Muscle layer of colon (tissue), 2 donors: ENCODE data around the gene SIM2.

ENCODE experiments used
- H3K27ac ChIP-seq: one replicate; pipeline ENCODE4 v1.7.0; 2013; ENCODE audit warnings: low read depth, mild to moderate bottlenecking, low read length, moderate library complexity
- H3K27me3 ChIP-seq, 2 donors: one replicate each; pipeline ENCODE4 v1.7.0; 2013; ENCODE audit warnings: low read length in 2 of 2, mild to moderate bottlenecking in 2 of 2; ENCODE audit not compliant: insufficient read depth in 2 of 2, control insufficient read depth in 1 of 2
- H3K36me3 ChIP-seq: one replicate; pipeline ENCODE4 v1.7.0; 2013; ENCODE audit warnings: mild to moderate bottlenecking, low read length; ENCODE audit not compliant: insufficient read depth
- H3K4me1 ChIP-seq: one replicate; pipeline ENCODE4 v1.7.0; 2013; ENCODE audit warnings: mild to moderate bottlenecking, low read length; ENCODE audit not compliant: insufficient read depth
- H3K4me3 ChIP-seq, 2 donors: one replicate each; pipeline ENCODE4 v1.7.0; 2013; ENCODE audit warnings: low read length in 2 of 2, low read depth in 1 of 2, mild to moderate bottlenecking in 1 of 2, moderate library complexity in 1 of 2
- H3K9ac ChIP-seq: one replicate; pipeline ENCODE4 v1.7.0; 2013; ENCODE audit warnings: low read length
- H3K9me3 ChIP-seq: one replicate; pipeline ENCODE4 v1.7.0; 2013; ENCODE audit warnings: mild to moderate bottlenecking, low read length
- donor health status: abdominal sarcoma.
- donor health status: Adenocarcinoma of cecum.

SIM2 gene

GRCh38 chr21:36783612-36784374, 84.9 kb downstream of the SIM2 start:
- no peaks in the 10 kb centered on the region for H3K36me3 ChIP-seq
- no peak overlapping the region for H3K4me3 ChIP-seq
- no peaks in the 10 kb centered on the region for H3K9me3 ChIP-seq
- H3K27me3 ChIP-seq = no peaks in the 10 kb centered on the region
- no peak overlapping the region for H3K27ac ChIP-seq
- no peak overlapping the region for H3K9ac ChIP-seq
- H3K4me1 ChIP-seq = no peaks in the 10 kb centered on the region

GRCh38 chr21:36784947-36785346, 86.0 kb downstream of the SIM2 start:
- Histone ChIP-seq H3K27ac (no peak overlapping the region), H3K36me3 (no peaks in the 10 kb centered on the region), H3K9ac (no peak overlapping the region), H3K4me3 (no peak overlapping the region), H3K27me3 (no peaks in the 10 kb centered on the region), H3K4me1 (no peaks in the 10 kb centered on the region), H3K9me3 (no peaks in the 10 kb centered on the region)

GRCh38 chr21:36785615-36786014, 86.7 kb downstream of the SIM2 start:
- Histone ChIP-seq H3K9ac (no peak overlapping the region), H3K4me1 (no peaks in the 10 kb centered on the region), H3K4me3 (no peak overlapping the region), H3K9me3 (no peaks in the 10 kb centered on the region), H3K36me3 (no peaks in the 10 kb centered on the region), H3K27me3 (no peaks in the 10 kb centered on the region), H3K27ac (no peak overlapping the region)

GRCh38 chr21:36786186-36786585, 87.3 kb downstream of the SIM2 start:
- Histone ChIP-seq H3K4me1 (no peaks in the 10 kb centered on the region), H3K27me3 (no peaks in the 10 kb centered on the region), H3K4me3 (no peak overlapping the region), H3K9ac (no peak overlapping the region), H3K36me3 (no peaks in the 10 kb centered on the region), H3K9me3 (no peaks in the 10 kb centered on the region), H3K27ac (no peak overlapping the region)

GRCh38 chr21:36788120-36788638, 89.3 kb downstream of the SIM2 start:
- Histone ChIP-seq H3K27ac (no peak overlapping the region), H3K36me3 (no peaks in the 10 kb centered on the region), H3K9ac (no peak overlapping the region), H3K9me3 (no peaks in the 10 kb centered on the region), H3K27me3 (no peaks in the 10 kb centered on the region), H3K4me3 (no peak overlapping the region), H3K4me1 (no peaks in the 10 kb centered on the region)

GRCh38 chr21:36790616-36791015, 91.7 kb downstream of the SIM2 start:
- Histone ChIP-seq H3K4me1 (no peaks in the 10 kb centered on the region), H3K9ac (no peak overlapping the region), H3K27ac (no peak overlapping the region), H3K27me3 (no peaks in the 10 kb centered on the region), H3K9me3 (no peaks in the 10 kb centered on the region), H3K36me3 (no peaks in the 10 kb centered on the region), H3K4me3 (no peak overlapping the region)

- Histone ChIP-seq H3K9me3 (no peaks in the 10 kb centered on the region), H3K9ac (no peak overlapping the region), H3K4me1 (no peaks in the 10 kb centered on the region), H3K27me3 (no peaks in the 10 kb centered on the region), H3K4me3 (no peak overlapping the region), H3K27ac (no peak overlapping the region), H3K36me3 (no peaks in the 10 kb centered on the region)
These were observed 92.3 kb downstream of the SIM2 start for GRCh38 chr21:36791180-36791579.

GRCh38 chr21:36791695-36792470, 93.0 kb downstream of the SIM2 start:
- H3K9ac ChIP-seq = no peak overlapping the region

GRCh38 chr21:36792505-36792967, 93.6 kb downstream of the SIM2 start:
- no peak overlapping the region for H3K27ac ChIP-seq

More at GRCh38 chr21:36791695-36792470, 93.0 kb downstream of the SIM2 start:
- Histone ChIP-seq H3K27ac (no peak overlapping the region), H3K27me3 (no peaks in the 10 kb centered on the region), H3K36me3 (no peaks in the 10 kb centered on the region), H3K4me1 (no peaks in the 10 kb centered on the region), H3K9me3 (no peaks in the 10 kb centered on the region), H3K4me3 (no peak overlapping the region)

GRCh38 chr21:36796070-36796469, 97.2 kb downstream of the SIM2 start:
- Histone ChIP-seq H3K4me1 (no peaks in the 10 kb centered on the region), H3K9me3 (no peaks in the 10 kb centered on the region), H3K27ac (no peak overlapping the region), H3K27me3 (no peaks in the 10 kb centered on the region), H3K4me3 (no peak overlapping the region), H3K36me3 (no peaks in the 10 kb centered on the region), H3K9ac (no peak overlapping the region)

More at GRCh38 chr21:36792505-36792967, 93.6 kb downstream of the SIM2 start:
- H3K36me3 ChIP-seq = no peaks in the 10 kb centered on the region
- no peak overlapping the region for H3K4me3 ChIP-seq
- H3K9ac ChIP-seq = no peak overlapping the region
- H3K4me1 ChIP-seq = no peaks in the 10 kb centered on the region
- no peaks in the 10 kb centered on the region for H3K27me3 ChIP-seq
- no peaks in the 10 kb centered on the region for H3K9me3 ChIP-seq

- no peak overlapping the region for H3K4me3 ChIP-seq
- no peaks in the 10 kb centered on the region for H3K36me3 ChIP-seq
- no peak overlapping the region for H3K9ac ChIP-seq
- no peak overlapping the region for H3K27ac ChIP-seq
- H3K27me3 ChIP-seq = no peaks in the 10 kb centered on the region
- H3K9me3 ChIP-seq = no peaks in the 10 kb centered on the region
- no peaks in the 10 kb centered on the region for H3K4me1 ChIP-seq
These were observed 99.6 kb downstream of the SIM2 start for GRCh38 chr21:36798491-36798890.
